NCI-H187 treated with DMSO at 0.1 percent for 48 hours (cell line): Measurements from ENCODE around the gene ARFGAP1.

Source experiments
- DNase-seq: peaks from one replicate; lab custom pipeline; 2025; lab: John Stamatoyannopoulos, UW

ARFGAP1 gene

GRCh38 chr20:63309261-63310071 lies 36.9 kb downstream of the ARFGAP1 start:
- DNase-seq, result no peak

- DNase-seq, result no peak
Measured at GRCh38 chr20:63310265-63310991, 37.8 kb downstream of the ARFGAP1 start.

GRCh38 chr20:63311186-63311832 lies 38.7 kb downstream of the ARFGAP1 start:
- no peak for DNase-seq

- DNase-seq, result no peak
Measured at GRCh38 chr20:63311833-63312243, 39.2 kb downstream of the ARFGAP1 start.

- no peak for DNase-seq
Measured at GRCh38 chr20:63312273-63312672, 39.7 kb downstream of the ARFGAP1 start.

GRCh38 chr20:63312690-63313348 lies 40.2 kb downstream of the ARFGAP1 start:
- DNase-seq, result no peak

- DNase-seq, result no peak
Measured at GRCh38 chr20:63313349-63314014, 40.9 kb downstream of the ARFGAP1 start.

- DNase-seq, result no peak
Measured at GRCh38 chr20:63314015-63314471, 41.4 kb downstream of the ARFGAP1 start.

- DNase-seq, result no peak
Measured at GRCh38 chr20:63314566-63315239, 42.1 kb downstream of the ARFGAP1 start.

GRCh38 chr20:63315240-63315689 lies 42.7 kb downstream of the ARFGAP1 start:
- no peak for DNase-seq

- DNase-seq, result no peak
Measured at GRCh38 chr20:63315731-63316491, 43.3 kb downstream of the ARFGAP1 start.

GRCh38 chr20:63316502-63316921 lies 43.9 kb downstream of the ARFGAP1 start:
- no peak for DNase-seq

GRCh38 chr20:63317061-63317460 lies 44.4 kb downstream of the ARFGAP1 start:
- no peak for DNase-seq

GRCh38 chr20:63317601-63318291 lies 45.1 kb downstream of the ARFGAP1 start:
- no peak for DNase-seq

GRCh38 chr20:63318391-63319163 lies 46.0 kb downstream of the ARFGAP1 start:
- no peak for DNase-seq

- DNase-seq, result no peak
Measured at GRCh38 chr20:63319164-63320040, 46.8 kb downstream of the ARFGAP1 start.

GRCh38 chr20:63320041-63320511 lies 47.5 kb downstream of the ARFGAP1 start:
- no peak for DNase-seq
